GM18858 (cell line): ENCODE data around the gene LRMDA.

Source experiments
- ATAC-seq: cut with Tn5 transposase; IDR thresholded peaks from one replicate; pipeline ENCODE4 v1.9.1; 2021; ENCODE audit not compliant: unreplicated experiment

LRMDA gene

GRCh38 chr10:75568450-75569130 is 137.2 kb downstream of the LRMDA start:
- ATAC-seq = no peak

GRCh38 chr10:75569506-75569905 is 138.1 kb downstream of the LRMDA start:
- ATAC-seq = no peak

- no peak for ATAC-seq
Measured at GRCh38 chr10:75572478-75572877, 141.1 kb downstream of the LRMDA start.

GRCh38 chr10:75575940-75576339 is 144.5 kb downstream of the LRMDA start:
- no peak for ATAC-seq

GRCh38 chr10:75582102-75582501 is 150.7 kb downstream of the LRMDA start:
- no peak for ATAC-seq

GRCh38 chr10:75585294-75585693 is 153.9 kb downstream of the LRMDA start:
- no peak for ATAC-seq

- no peak for ATAC-seq
Measured at GRCh38 chr10:75586814-75587213, 155.4 kb downstream of the LRMDA start.

GRCh38 chr10:75588031-75588430 is 156.6 kb downstream of the LRMDA start:
- no peak for ATAC-seq

GRCh38 chr10:75589895-75590654 is 158.7 kb downstream of the LRMDA start:
- no peak for ATAC-seq

GRCh38 chr10:75592151-75592787 is 160.8 kb downstream of the LRMDA start:
- ATAC-seq = no peak

GRCh38 chr10:75592791-75593643 is 161.6 kb downstream of the LRMDA start:
- ATAC-seq = no peak

GRCh38 chr10:75593692-75594556 is 162.5 kb downstream of the LRMDA start:
- ATAC-seq = no peak

- no peak for ATAC-seq
Measured at GRCh38 chr10:75596930-75597620, 165.7 kb downstream of the LRMDA start.

- no peak for ATAC-seq
Measured at GRCh38 chr10:75597773-75598440, 166.5 kb downstream of the LRMDA start.

GRCh38 chr10:75598998-75599397 is 167.6 kb downstream of the LRMDA start:
- ATAC-seq = no peak

- no peak for ATAC-seq
Measured at GRCh38 chr10:75599875-75600648, 168.6 kb downstream of the LRMDA start.

GRCh38 chr10:75600833-75601232 is 169.4 kb downstream of the LRMDA start:
- no peak for ATAC-seq

- no peak for ATAC-seq
Measured at GRCh38 chr10:75602341-75602740, 170.9 kb downstream of the LRMDA start.
